ENCODE results near the gene FGD4.
A peak's percentile ranks its signal among the peaks of the same experiment; 100 is the strongest.

Gene FGD4

DNA sequence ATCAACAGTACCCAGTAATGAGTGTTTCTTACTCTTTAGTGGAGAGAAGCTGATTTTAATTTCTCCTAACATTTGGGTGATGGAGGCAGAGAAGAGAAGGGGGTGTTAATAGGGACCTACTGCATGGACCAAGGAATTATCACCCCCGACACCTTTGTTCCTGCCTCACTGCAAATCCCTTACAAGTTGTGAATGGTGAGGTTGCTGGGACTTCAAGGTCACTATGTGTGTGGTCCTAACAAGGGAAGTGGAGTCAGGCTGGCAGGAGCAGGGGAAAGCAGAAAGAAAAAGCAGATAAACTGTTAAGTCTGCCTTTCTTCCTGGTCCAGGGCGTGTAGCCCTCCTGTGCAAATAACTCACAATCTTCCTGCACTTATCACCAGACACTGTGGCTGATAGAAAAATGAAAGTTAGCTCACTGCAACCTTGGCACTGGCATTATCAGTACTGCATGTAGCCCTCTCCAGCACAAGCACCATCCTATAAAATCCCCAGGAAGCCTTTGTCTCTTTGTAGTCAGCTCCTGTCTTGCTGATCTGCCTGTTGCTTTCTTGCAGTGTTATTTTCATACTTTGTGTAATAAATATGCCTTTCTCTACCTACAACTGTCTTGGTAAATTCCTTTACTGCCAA, 167.4 kb downstream of the FGD4 start:
- TF ChIP-seq, protein P1, sequence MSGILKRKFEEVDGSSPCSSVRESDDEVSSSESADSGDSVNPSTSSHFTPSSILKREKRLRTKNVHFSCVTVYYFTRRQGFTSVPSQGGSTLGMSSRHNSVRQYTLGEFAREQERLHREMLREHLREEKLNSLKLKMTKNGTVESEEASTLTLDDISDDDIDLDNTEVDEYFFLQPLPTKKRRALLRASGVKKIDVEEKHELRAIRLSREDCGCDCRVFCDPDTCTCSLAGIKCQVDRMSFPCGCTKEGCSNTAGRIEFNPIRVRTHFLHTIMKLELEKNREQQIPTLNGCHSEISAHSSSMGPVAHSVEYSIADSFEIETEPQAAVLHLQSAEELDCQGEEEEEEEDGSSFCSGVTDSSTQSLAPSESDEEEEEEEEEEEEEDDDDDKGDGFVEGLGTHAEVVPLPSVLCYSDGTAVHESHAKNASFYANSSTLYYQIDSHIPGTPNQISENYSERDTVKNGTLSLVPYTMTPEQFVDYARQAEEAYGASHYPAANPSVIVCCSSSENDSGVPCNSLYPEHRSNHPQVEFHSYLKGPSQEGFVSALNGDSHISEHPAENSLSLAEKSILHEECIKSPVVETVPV (CRISPR knock-in tag; IDR thresholded peaks at IDR 0.05), result no peak
- TF ChIP-seq ZNF565 (CRISPR knock-in tag; conservative IDR thresholded peaks at IDR 0.05; ENCODE audit: low read depth), result no peak
- no peak for TF ChIP-seq GLIS3 (CRISPR knock-in tag; IDR thresholded peaks at IDR 0.05)
- no peak for TF ChIP-seq ARNTL (CRISPR knock-in tag; IDR thresholded peaks at IDR 0.05; ENCODE audit: borderline replicate concordance, low read depth)
- TF ChIP-seq CSDC2 (CRISPR knock-in tag; IDR thresholded peaks at IDR 0.05), result no peak
- no peak for TF ChIP-seq ZFP30 (CRISPR knock-in tag; IDR thresholded peaks at IDR 0.05)
- TF ChIP-seq BACH2 (CRISPR knock-in tag; IDR thresholded peaks at IDR 0.05; ENCODE audit: borderline replicate concordance), result no peak
- no peak for TF ChIP-seq TCF4 (CRISPR knock-in tag; IDR thresholded peaks at IDR 0.05; ENCODE audit: borderline replicate concordance)
- no peak for TF ChIP-seq POU6F1 (CRISPR knock-in tag; IDR thresholded peaks at IDR 0.05; ENCODE audit: borderline replicate concordance, low read depth)
- TF ChIP-seq TSHZ2 (CRISPR knock-in tag; IDR thresholded peaks at IDR 0.05), result no peak
- TF ChIP-seq ZC3H10 (CRISPR knock-in tag; IDR thresholded peaks at IDR 0.05), result no peak
- no peak for TF ChIP-seq OSR1 (CRISPR knock-in tag; IDR thresholded peaks at IDR 0.05)
- no peak for TF ChIP-seq SNAI2 (CRISPR knock-in tag; IDR thresholded peaks at IDR 0.05)
- no peak for TF ChIP-seq ISL1 (CRISPR knock-in tag; IDR thresholded peaks at IDR 0.05)
- no peak for TF ChIP-seq PATZ1 (CRISPR knock-in tag; IDR thresholded peaks at IDR 0.05; ENCODE audit: borderline replicate concordance)
- ATAC-seq, result peak; percentile 44; the same call in 2 of the 3 replicates

GRCh38 chr12:32567296-32567674, 167.9 kb downstream of the FGD4 start:
- TF ChIP-seq, protein P1 (CRISPR knock-in tag; IDR thresholded peaks at IDR 0.05), result no peak
- TF ChIP-seq ZFP3 (CRISPR knock-in tag; IDR thresholded peaks at IDR 0.05), result no peak
- TF ChIP-seq ZC3H10 (CRISPR knock-in tag; IDR thresholded peaks at IDR 0.05), result no peak
- TF ChIP-seq TSHZ2 (CRISPR knock-in tag; IDR thresholded peaks at IDR 0.05), result no peak
- no peak for TF ChIP-seq CSDC2 (CRISPR knock-in tag; IDR thresholded peaks at IDR 0.05)
- TF ChIP-seq RARB (CRISPR knock-in tag; IDR thresholded peaks at IDR 0.05), result no peak
- no peak for TF ChIP-seq BACH2 (CRISPR knock-in tag; IDR thresholded peaks at IDR 0.05; ENCODE audit: borderline replicate concordance)
- TF ChIP-seq PATZ1 (CRISPR knock-in tag; IDR thresholded peaks at IDR 0.05; ENCODE audit: borderline replicate concordance), result no peak
- no peak for TF ChIP-seq ZNF70 (CRISPR knock-in tag; IDR thresholded peaks at IDR 0.05)
- ATAC-seq, result peak; percentile 35; the same call in 2 of the 3 replicates

All from SK-N-SH treated with all-trans-retinoic acid at 6 μM for 48 hours (cell line).